CD4-positive, alpha-beta T cell treated with Interleukin-6 at 100 ng/mL for 8 hours (primary cell): ENCODE measurements around the gene NECTIN1.

Experiments used
- DNase-seq: peaks from one replicate; pipeline ENCODE4 v3.0.0-alpha.2; 2020; ENCODE audit warnings: mixed read lengths, low spot score

Gene NECTIN1

DNA sequence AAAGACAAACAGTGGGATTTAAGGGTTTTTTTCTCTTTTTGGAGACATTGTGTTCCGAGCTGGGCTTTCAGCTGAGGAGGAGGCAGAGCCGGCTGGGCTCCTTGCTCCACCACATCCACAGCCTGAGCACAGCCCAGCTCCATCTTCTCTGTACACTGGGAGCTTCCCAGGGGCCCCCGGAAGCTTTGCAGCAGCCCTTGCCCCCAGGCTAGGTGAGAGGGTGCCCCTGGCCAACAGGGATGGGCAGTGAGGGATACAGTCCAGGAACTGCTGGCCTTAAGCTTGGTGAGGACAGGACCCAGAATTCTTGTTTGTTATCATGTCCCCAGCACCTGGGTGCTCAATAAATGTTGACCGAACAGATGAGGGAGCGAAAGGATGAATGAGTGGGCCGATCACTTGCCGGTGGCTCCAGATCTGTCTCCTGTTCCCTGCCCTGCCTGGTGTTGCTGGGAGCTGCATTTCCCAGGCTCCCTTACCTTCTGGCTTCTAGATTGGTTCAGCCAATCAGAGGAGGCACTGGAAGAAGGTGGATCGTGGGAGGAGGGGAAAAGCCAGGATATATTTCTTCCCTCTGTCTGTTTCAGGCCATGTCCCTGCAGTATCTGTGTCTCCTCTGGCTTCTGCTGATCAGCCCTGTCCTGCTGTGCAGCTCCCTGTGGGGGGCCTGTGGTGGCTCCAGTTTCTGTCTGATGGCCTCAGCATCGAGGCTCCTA lies 26.5 kb upstream of the NECTIN1 start:
- no peak for DNase-seq

DNA sequence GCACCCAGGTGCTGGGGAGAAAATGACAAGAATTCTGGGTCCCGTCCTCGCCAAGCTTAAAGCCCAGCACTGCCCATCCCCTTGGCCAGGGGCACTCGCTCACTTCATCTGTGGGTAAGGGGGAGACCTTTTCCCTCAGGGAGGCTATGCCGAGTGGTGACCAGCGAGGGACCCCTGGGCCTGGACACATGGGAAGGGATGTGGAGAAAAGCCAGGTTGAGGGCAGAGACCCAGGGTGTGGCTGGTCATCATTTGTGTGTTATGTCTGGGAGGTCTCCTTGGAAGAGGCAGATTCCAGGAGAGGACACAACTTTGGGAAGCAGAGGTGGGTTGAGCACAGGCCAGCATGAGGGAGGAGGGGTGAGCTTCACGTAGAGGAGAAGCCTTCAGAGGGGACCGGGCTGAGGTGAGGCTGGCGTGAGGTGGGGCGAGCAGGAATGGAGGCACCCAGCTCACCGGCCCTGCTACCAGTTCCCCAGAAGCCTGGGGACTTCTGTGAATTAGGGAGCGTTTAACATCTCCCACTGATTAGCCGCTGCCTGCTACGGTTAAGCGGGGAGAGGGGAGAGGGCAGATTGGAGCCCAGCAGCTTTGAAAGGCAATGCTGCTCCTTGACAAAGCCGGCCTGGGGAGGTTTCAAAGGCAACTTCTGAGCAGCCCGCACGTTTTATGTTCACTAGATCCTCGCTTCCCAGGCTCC lies 25.8 kb upstream of the NECTIN1 start:
- DNase-seq = no peak

DNA sequence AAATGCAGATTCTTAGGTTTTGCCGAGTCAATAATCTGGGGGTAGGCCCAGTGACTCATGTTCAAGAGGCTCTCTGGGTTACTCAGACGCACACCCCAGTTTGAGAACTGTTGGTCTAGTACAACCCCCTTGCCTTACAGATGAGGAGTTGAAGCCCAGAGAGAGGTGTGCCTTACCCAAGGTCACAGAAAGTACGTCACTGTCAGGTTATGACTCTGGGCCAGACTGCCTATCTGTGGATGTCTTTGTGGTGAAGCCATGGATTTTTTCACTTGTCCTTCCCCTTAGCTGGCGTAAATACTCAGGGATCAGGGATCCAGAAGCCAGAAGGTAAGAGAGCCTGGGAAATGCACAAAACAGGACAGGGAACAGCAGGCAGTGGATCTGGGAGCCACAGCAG lies 25.2 kb upstream of the NECTIN1 start:
- DNase-seq = no peak

- DNase-seq = no peak
Observed at GRCh38 chr11:119752946-119753345, 23.9 kb upstream of the NECTIN1 start.

GRCh38 chr11:119752345-119752871 lies 23.4 kb upstream of the NECTIN1 start:
- no peak for DNase-seq

GRCh38 chr11:119750056-119750455 lies 21.1 kb upstream of the NECTIN1 start:
- no peak for DNase-seq

DNA sequence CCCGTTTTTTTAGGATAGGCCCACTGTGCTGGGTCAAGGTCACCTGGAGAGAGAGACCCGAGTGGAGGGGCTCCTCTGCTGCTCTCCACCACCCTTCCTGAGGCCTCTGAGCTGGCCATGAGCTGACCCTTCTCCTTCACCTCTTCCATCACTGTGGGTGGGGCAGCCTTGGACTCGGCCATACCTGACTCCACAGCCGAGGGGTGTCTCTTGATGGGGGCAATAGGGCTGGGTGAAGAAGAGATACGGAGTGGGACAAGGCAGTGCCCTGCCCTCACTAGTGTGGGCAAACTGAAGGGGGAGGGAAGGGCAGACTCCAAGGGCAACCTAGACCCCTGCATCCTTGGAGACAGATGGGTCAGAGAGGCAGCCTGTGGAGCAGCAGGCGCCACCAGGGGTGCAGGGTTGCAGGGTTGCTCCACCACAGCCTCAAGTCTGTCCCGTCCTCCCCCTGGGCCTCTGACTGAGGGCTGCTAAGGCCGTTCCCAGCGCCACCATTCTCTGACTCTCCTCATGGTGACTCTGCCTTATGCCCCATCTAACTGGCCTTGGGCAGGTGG lies 20.1 kb upstream of the NECTIN1 start:
- no peak for DNase-seq

DNA sequence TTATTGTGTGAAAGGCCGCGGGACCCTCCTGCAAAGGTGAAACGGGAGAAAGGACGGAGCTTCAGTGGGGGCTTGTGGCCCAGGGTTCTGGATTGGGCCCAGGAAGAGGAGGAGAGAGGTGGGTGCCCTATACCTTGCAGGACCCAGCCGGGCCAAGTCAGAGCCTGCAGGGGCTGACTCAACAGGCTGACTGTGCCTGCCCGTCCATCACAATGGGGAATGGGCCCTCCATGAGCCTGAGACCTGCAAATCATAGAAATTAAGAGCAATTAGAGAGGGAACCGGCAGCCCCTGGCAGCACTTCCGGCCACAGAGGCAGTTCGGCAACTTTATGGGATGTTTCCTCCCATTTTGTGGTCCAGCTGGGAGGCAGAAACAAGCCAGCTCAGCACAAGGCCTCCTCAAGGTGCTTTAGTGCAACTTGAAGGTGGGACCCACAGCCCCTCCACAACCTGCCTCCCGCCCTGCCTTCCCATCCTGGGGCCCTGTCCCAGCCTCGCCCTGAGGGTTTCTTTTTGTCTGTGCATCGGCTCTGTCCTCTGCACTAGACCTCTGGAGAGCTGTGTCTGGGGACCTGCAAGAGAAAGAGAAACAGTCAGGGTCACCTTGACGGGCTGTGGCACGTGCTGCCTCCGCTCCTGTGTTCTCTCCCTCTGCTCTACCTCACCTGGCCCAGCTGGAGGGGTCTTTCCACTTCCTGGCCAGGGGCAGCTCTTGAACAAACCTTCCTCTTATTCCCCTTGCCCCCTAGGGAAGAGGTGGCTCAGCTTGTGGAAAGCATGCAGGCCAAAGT lies 19.1 kb upstream of the NECTIN1 start:
- DNase-seq = no peak

DNA sequence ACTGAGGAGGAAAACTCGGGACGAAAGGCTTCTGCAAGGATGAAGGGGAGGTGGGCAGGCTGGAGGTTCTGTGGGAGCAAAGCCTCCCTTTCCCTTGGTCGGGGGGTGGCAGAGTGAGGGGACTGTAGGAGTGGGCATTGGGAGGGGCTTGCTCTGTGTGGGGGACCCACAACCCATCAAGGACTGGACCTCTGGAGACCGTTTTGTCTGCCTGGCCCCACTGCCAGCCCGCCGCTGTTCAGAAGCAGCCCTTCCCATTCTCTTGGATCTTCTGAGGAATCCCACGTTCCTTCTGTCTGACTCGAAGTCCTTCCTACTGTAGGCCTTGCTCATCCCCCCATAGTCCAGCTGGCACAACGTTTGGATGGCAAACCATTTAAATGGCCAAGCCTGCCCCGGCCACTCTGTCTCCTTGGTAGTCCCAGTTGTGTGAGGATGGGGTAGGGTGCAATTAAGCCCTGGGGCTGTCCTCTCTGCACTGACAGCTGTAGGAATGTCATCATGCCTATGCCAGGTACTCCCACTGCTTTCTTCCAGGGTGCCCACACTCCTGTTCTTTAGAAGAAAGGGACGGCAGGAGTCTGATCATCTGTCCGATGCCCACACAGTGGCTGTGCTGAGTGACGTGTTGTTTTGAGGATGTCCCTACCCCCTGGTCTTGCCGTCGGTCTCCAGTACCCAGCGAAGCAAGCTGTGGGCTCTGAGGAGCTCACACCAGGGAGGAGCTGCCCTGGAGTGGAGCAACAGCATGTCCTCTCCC lies 17.0 kb upstream of the NECTIN1 start:
- DNase-seq = no peak

DNA sequence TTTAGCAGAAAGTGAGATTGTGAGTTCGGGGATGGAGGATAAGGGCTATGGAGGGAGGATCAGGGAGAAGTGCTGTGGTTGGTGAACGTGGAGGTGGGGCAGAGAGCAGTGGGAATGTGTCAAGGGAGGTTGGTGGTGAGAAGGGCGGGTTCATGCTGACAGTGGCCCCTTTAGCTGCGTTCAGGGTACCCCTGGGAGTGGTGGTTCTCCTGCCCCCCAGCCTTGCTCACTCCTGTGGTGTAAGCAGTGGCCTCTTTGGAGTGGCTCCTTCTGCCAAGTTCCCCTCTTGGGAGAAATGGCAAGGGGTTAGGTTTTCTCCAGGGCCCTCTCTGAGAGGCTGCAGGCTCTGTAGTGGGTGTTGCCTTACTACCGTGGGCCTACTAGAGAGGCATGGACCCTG lies 16.1 kb upstream of the NECTIN1 start:
- no peak for DNase-seq

GRCh38 chr11:119744577-119744976 lies 15.6 kb upstream of the NECTIN1 start:
- DNase-seq = no peak

DNA sequence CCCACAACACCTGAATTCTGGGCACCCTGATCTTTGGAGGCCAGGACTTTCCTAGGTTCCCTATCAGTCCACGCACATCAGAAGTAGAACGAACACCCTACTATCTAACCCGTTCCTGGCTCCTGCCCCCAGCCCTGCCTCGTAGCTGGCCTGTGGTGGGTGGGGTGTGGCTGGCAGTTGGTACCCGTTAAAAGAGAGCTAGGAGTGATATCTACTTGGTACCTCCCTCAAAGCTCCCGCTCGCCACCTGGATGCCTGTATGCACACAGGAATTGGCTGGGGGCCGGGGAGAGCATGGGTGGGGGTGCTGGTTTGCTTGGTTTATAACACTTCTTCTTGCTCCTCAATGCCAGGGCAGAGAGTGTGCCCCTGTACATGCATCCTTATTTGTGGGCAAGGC lies 14.0 kb upstream of the NECTIN1 start:
- no peak for DNase-seq

- no peak for DNase-seq
Observed at GRCh38 chr11:119742263-119742861, 13.4 kb upstream of the NECTIN1 start.

- peak; percentile 47 for DNase-seq
Observed at GRCh38 chr11:119741369-119742262, 12.6 kb upstream of the NECTIN1 start.

DNA sequence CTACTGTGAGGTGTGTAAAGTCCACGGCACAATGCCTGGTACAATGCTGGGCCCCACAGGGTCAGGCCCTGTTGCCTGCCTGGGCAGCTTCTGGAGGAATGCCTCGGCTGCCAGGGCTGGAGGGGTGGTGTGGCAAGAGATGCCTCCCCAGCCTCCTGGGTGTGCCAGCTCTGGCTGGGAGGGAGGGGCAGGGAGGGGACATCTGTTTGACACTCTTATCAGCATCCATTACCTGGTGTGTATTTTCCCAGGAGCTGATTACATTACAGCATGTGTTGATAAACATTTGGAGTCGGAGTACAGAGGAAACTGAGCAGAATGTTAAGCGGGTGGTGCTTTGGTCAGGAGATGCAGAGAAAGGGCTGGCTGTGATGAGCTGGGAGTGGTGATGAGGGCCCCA lies 11.0 kb upstream of the NECTIN1 start:
- DNase-seq = no peak

DNA sequence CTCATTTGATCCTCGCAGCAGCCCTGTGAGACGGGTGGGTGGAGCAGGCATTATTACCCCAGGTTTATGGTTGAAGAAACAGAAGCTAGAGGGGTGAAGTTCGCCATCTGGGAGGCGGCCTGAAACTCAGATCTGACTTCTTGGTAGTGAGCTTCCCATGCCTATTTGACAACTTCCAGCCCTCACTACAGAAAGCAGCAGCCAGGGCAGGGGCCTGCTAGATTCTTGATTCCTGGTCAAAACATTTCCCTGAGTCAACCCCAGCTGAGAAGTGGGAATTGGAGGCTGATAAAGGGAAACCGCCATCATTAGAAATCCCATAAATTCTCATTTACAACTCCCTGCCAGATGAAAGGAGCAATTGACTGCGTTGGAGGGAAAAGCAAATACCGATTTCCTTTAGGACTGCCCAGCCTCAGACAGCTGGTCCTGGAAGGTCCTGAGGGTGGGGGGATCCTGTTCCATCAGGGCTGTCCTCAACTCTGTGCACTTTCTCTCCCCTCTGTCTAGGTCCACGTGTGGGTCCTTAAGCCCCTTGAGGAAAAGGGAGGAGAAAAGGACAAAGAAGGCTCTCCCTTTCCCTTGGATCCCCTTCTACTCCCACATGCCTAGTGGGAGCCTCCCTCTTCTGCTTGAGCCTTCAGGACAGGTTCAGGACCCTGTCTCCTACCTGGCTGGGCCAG lies 10.2 kb upstream of the NECTIN1 start:
- no peak for DNase-seq

DNA sequence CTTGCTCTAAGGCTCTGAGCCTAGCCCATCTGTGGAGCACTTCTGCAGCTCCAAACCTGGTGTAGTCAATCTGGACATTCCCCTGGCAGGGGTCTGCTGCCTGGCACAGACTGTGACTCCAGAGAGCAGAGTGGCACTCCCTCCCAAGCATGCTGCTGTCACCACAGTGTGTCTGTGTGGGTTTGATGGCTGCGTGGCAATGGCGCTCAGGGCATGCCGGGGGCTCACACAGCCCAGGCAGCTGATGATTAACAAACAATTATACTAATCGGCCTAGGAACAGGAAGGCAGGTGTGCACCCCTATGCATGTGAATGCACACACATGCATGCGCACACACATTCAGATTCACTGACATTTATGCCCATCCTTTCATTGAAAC lies 9.0 kb upstream of the NECTIN1 start:
- no peak for DNase-seq

GRCh38 chr11:119737366-119738058 lies 8.5 kb upstream of the NECTIN1 start:
- no peak for DNase-seq

DNA sequence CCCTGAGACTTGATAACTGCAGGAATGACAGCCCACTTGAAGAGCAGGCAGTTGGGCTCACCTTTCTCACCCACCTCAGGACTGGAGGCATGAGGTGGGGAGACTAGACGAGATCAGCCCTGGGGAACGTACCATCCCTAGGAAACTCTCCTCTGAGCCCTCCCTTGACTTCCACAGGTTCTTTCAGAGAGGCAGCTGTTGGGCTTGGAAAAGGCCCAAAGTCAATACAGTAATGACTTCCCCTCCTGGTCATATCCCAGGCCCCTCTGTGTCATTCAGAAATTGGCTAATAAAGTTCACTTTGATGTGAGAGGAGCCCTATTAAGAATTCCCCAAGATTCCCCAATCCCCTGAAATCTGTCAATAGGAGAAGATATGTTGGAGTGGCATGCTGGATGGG lies 5.8 kb upstream of the NECTIN1 start:
- DNase-seq = no peak
